ENCODE data around the gene CUBN. TPM values are rescaled to one million over a fixed set of nuclear protein-coding genes. Genes with fewer than 3 reads are reported as not detected.
A peak's percentile ranks its signal among the peaks of the same experiment; 100 is the strongest.

Gene CUBN
- total RNA-seq, 1 donor from 2014 or later: 0.77 TPM

GRCh38 chr10:17056781-17057428 is 72.7 kb downstream of the CUBN start:
- DNase-seq (no peak), ATAC-seq (no peak)
- intact Hi-C loops (cut with micrococcal nuclease): no loop called here

DNA sequence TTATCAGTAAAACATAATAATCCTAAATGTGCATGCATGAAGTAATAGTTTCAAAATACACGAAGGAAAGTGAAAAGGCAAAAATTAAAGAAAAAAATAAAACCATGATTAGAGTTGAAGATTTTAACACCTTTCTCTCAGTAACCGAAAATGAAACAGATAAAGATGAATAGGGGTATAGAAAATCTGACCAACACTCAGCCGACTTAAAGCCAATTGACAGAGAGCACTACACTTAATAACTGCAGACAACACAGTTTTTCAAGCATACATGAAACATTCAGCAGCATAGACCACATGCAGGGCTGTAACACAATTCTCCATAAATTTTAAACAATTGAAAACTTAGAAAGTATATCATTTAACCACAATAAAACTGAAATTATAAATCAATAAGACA is 76.1 kb downstream of the CUBN start:
- DNase-seq (no peak), ATAC-seq (no peak)
- intact Hi-C loops (cut with micrococcal nuclease): no loop called here

DNA sequence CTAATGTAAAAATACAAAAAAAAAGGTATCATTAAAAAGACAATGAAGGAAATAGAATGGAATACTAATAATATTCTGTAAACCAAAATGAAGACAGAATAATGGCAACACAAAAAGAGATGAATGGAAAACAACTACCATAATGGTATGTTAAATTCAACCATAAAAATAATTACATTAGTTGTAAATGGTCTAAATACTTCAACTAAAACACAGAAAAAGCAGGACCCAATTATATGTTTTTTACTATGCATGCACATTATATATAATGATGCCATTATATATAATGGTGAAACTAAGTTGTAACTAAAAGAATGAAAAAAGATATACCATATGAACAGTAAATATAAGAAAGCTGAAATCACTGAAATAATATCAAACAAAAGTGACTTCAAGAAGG is 76.5 kb downstream of the CUBN start:
- ATAC-seq (no peak), DNase-seq (no peak)
- intact Hi-C loops (cut with micrococcal nuclease): no loop called here

DNA sequence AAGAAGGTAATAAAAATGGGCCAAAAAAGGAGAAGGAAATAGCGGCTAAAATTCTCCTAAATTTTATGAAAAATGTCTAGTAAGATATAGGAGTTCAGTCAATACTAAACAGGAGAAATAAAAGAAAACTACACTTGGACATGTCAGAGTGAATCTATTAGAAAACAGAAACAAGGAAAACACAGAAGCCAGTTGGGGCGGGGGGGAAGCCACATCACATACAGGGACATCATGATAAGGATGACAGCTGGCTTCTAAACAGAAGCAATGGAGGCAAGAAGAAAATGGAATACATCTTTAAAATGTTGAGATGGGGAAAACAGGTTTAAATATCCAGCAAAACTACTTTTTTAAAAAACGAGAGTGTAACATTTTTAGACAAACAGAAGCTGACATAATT is 77.8 kb downstream of the CUBN start:
- DNase-seq: no peak
- intact Hi-C loops (cut with micrococcal nuclease): no loop called here
- no peak for ATAC-seq

DNA sequence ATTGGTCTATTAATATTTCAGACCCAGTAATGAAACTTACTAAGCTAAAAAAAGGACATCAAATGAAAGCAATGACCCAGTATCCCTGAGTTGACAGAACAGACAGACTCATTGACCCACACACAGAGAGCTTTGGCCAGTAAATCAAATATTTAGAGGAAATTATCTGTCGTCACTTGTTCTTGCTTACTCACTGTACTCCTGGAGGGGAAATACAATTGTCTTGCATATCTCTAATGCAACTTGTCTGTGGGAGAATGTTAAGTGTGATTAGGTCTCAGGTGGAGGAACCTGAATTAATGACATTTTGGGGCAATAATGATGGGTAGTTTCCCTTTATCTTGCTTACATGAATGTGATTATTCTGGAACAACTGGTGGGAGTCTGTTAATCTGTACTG is 80.4 kb downstream of the CUBN start:
- no peak for DNase-seq
- no peak for ATAC-seq
- intact Hi-C loops (cut with micrococcal nuclease): no loop called here

DNA sequence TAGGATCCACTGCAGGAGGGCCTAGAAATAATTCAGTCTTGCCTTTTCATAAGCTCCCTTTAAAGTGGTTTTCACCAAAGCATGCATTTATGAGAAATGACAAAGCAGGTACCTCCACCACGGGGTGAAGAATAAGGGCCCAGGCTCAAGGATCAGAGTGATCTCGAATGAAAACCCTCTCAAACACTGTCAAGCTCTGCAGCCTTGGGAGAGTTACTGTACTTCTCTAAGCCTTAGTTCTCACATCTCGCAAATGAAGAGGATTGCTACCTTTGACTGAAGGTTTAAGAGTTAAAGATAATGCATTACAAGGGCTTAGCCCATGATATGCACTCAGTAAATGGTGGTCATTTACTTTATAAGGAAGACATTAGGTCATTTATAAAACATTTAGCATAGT is 81.7 kb downstream of the CUBN start:
- no peak for DNase-seq

DNA sequence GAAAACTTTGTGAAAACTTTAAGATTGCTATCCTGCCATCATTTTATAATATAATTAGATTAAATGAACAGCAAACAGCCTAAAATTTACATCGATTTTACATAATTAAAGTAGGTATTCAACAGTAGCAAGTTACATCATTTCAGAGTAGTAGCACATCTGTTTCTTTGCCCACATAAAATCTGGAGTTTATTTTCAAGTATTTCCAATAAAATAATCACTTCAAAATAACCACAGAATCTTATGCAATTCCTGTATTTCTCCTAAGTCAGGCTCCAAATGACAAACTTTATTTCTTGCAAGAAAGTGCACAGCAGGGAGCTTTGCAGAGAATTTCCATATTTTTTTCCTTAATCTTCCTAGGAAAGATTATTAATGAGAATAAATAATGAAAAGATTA is 82.6 kb downstream of the CUBN start:
- intact Hi-C loops (cut with micrococcal nuclease): no loop called here
- no peak for DNase-seq
- no peak for ATAC-seq

More for the DNA sequence above, 81.7 kb downstream of the CUBN start:
- ATAC-seq: no peak
- intact Hi-C loops (cut with micrococcal nuclease): no loop called here

- ATAC-seq (no peak), DNase-seq (no peak)
- intact Hi-C loops (cut with micrococcal nuclease): no loop called here
Observed at GRCh38 chr10:17043586-17043985, 86.0 kb downstream of the CUBN start.

DNA sequence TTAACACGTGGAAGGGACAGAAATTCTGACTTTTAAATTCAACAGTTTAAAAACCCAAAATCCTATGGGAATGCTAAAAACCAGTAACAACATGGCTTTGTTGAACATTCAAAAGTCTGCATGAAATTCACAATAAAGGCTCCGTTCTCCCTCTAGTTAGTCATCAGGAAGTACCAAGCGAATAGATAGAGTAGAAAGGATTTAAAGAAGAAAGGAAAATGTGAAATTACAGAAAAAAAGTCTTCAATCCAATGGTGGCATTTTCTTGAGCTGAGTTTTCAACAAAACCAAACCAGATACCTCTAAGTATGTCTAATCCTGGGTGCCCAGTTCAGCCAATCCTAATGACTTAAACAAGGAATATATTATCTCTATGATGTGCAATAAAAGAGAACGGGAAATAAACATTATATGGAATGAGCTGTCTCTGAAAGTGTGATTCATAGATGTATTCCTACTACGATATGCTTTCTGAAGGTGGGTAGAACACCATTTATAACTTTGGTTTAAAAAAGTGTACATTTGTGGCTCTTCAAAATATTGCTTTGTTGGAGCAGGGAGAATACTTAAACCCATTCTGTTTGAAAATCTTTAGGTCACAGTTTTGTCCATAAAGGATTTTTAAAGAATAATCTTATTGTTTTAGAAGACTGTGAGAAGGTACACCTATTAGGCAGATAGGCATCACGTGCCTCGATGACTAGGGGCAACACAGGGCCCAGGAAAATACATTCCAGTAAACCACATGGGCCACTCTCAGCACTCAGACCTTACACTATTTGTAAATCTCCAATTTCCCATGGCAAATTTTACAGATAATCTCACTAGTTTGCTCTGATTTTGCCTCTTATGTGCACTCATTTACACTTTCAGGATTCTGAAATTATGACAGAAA is 87.7 kb downstream of the CUBN start:
- DNase-seq: no peak
- intact Hi-C loops (cut with micrococcal nuclease): no loop called here
- ATAC-seq: no peak

- peak; percentile 94 for ATAC-seq
- intact Hi-C loops (cut with micrococcal nuclease): no loop called here
- DNase-seq: peak; percentile 38
Observed at GRCh38 chr10:17038627-17039026, 91.0 kb downstream of the CUBN start.

GRCh38 chr10:17037910-17038309 is 91.7 kb downstream of the CUBN start:
- intact Hi-C loops (cut with micrococcal nuclease): no loop called here
- DNase-seq (no peak), ATAC-seq (no peak)

- DNase-seq: no peak
- ATAC-seq: no peak
- intact Hi-C loops (cut with micrococcal nuclease): no loop called here
Observed at GRCh38 chr10:17035446-17035845, 94.2 kb downstream of the CUBN start.

GRCh38 chr10:17033529-17034260 is 95.9 kb downstream of the CUBN start:
- no peak for DNase-seq
- no peak for ATAC-seq
- intact Hi-C loops (cut with micrococcal nuclease): no loop called here

DNA sequence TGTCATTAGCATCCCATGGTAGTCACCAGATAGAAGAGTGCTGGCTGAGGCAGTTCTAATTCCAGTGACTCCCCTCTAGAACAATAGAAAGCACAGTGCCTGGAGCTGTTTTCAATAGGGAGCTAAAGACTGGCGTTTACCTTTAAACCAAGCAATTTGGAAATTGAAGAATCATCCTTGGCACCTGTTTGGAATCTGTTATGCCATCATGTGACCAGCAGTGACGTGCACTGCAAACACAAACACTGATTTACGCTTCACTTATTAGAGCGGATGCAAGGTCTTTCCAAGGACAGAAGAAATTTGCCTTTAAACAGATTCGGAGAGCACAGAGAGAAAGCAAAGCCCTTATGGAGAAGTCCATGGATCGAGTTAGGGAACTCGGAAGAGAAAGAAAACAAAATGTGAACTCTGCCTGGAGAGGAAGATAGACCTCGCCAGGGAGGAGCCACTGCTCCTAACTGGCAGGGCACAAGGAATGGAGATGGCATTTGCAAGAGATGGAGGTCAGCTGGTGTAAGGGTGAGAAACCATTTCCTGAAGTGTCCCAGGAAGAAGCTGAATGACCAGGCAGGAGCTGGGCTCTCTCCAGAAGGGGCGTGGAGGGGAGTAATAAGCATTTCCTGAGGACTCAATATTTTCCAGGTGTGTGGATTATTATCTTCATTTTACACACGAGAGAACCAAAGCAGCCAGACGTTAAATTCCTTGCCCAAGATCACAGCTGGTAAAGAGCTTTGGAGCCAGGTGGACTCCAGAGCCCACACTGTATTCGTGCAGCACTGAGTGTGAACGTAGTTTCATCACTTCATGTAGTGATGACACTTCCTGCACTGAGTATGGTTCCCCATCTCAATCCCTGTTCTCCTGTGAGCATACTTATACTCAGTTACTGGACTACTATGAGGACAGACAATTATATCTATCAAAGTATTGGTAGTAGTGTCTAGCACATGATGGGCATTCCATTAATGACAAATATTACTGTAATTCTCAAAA is 97.7 kb downstream of the CUBN start:
- intact Hi-C loops (cut with micrococcal nuclease): no loop called here
- DNase-seq (no peak), ATAC-seq (peak; percentile 28)

DNA sequence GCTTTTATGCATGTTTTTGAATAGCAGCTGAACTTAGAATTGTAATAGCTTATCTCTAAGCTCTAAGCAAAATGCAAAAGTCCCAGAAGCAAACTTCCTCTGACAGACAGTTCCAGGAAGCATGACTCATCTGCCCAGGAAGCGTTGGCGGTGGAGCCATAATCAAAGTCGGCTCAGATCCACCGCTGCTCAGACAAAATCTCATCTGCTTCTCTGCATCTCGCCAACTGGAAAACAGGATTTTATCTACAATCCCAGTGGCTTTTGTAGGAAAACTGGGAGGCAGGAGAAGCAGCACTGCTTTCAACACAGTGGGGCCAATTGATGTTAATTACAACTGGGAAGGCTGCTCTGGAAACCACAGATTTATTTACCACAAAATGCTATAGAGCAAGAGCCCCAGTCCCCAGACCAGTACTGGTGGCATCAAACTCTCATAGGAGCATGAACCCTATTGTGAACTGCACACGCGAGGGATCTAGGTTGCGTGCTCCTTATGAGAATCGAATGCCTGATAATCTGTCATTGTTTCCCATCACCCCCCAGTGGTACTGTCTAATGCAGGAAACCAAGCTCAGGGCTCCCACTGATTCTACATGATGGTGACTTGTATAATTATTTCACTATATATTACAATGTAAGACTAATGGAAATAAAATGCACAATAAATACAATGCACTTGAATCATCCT is 99.9 kb downstream of the CUBN start:
- intact Hi-C loops (cut with micrococcal nuclease): no loop called here
- peak; percentile 91 for ATAC-seq
- DNase-seq: peak; percentile 74

- ATAC-seq: no peak
- intact Hi-C loops (cut with micrococcal nuclease): no loop called here
- DNase-seq: no peak
Observed at GRCh38 chr10:17029239-17029580, 100.4 kb downstream of the CUBN start.

GRCh38 chr10:17028798-17029197 is 100.8 kb downstream of the CUBN start:
- no peak for ATAC-seq
- no peak for DNase-seq
- intact Hi-C loops (cut with micrococcal nuclease): no loop called here

DNA sequence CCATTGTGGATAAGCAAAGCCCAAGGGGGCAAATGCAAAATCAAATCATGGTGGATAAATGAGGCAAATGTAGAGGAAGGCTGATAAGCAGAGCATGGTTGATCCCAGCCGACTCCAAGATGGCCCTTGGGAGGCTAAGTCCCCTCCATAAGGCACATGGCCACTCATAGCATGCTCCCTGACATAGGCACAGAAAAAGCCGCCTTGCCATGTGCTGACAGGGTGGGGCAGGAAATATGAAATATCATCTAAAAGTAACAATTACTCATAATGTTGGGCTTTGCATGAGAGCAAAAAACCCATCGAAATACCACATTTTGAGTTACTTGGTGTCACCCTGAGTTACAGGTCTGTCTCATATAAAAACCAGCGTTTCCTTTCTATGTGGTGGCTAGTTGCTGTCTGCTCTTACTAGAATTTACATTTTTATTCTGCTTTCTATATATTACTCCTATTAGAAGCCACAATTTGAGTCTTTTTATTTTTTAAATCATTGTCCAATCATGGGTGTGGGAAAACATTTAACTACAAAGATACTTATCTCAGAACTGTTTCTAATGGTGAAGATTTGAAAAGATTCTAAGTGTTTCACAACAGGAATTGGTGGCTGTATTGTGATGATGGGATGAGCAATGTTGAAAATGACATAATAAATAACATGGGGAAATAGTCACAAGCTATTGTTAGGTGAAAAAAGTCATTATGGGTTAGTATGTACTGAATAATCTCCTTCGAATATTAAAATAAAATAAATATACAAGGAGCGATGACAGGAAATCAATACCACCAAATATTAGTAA is 102.7 kb downstream of the CUBN start:
- ATAC-seq: no peak
- intact Hi-C loops (cut with micrococcal nuclease): no loop called here

More for the DNA sequence above, 102.7 kb downstream of the CUBN start:
- DNase-seq: no peak
